Stimulated activated CD4-positive, alpha-beta T cell treated with anti-CD3 and anti-CD28 coated beads, Interleukin-4, amount 100 ng/mL, for 24 hours (primary cell): Measurements from ENCODE around the gene MST1R.

Experiments used
- DNase-seq: peaks from one replicate; pipeline ENCODE4 v3.0.0-alpha.2; 2020

MST1R gene

GRCh38 chr3:49872801-49873281, 30.8 kb downstream of the MST1R start:
- DNase-seq, result no peak

GRCh38 chr3:49871531-49872153, 32.0 kb downstream of the MST1R start:
- no peak for DNase-seq

- peak; percentile 14 for DNase-seq
These were observed 34.0 kb downstream of the MST1R start, which contains the start of gene CAMKV for GRCh38 chr3:49869525-49870126. CAMKV (minus strand) TSS chr3:49869906; CDS start chr3:49862388, 7,518 bp downstream.

- no peak for DNase-seq
These were observed 34.7 kb downstream of the MST1R start for GRCh38 chr3:49868862-49869466.

GRCh38 chr3:49867871-49868321, 35.8 kb downstream of the MST1R start:
- DNase-seq, result no peak

GRCh38 chr3:49867400-49867799, 36.3 kb downstream of the MST1R start:
- no peak for DNase-seq

GRCh38 chr3:49865198-49865784, 38.4 kb downstream of the MST1R start:
- DNase-seq, result no peak

- no peak for DNase-seq
These were observed 39.2 kb downstream of the MST1R start for GRCh38 chr3:49864505-49864904.

GRCh38 chr3:49859576-49860305, 43.9 kb downstream of the MST1R start:
- DNase-seq, result no peak

- DNase-seq, result peak; percentile 95
These were observed 47.3 kb downstream of the MST1R start, which contains the start of gene TRAIP for GRCh38 chr3:49856181-49857005. TRAIP (minus strand) TSS chr3:49856564; CDS start chr3:49856453, 111 bp downstream.

GRCh38 chr3:49855662-49856061, 48.0 kb downstream of the MST1R start:
- DNase-seq, result no peak

- no peak for DNase-seq
These were observed 58.0 kb downstream of the MST1R start for GRCh38 chr3:49845694-49846093.

- DNase-seq, result no peak
These were observed 59.0 kb downstream of the MST1R start for GRCh38 chr3:49844464-49845183.

- DNase-seq, result no peak
These were observed 60.7 kb downstream of the MST1R start for GRCh38 chr3:49842843-49843517.

- DNase-seq, result no peak
These were observed 61.9 kb downstream of the MST1R start for GRCh38 chr3:49841806-49842205.

- DNase-seq, result no peak
These were observed 62.5 kb downstream of the MST1R start for GRCh38 chr3:49841126-49841696.

- DNase-seq, result no peak
These were observed 63.3 kb downstream of the MST1R start for GRCh38 chr3:49840388-49840787.

GRCh38 chr3:49839193-49839809, 64.4 kb downstream of the MST1R start:
- DNase-seq, result peak; percentile 82
